GM12878 (cell line): ENCODE results near the gene CLIC5. TPM values are rescaled to one million over a fixed set of nuclear protein-coding genes. Genes with fewer than 3 reads are reported as not detected.

Experiments
- ATAC-seq: fragments of 200-7000 bp; cut with Tn5 transposase; 3 replicates; pipeline ENCODE4 v1.9.1; 2020; ENCODE audit warnings: mild to moderate bottlenecking, moderate library complexity
- BruUV-seq: library from RNA; stranded (reverse); fragments of 400-500 nt; replicated peaks from 2 replicates; lab custom pipeline; 2021; lab: Mats Ljungman, UMichigan
- CTCF ChIA-PET: fragments of 300-600 bp; sonication (Branson Sonifier 250); formaldehyde crosslinking; extraction: SDS; loops from one replicate; lab custom pipeline; 2021; ENCODE audit warnings: inconsistent platforms; lab: Yijun Ruan, JAX
- POLR2A ChIA-PET: fragments of 350-600 bp; formaldehyde crosslinking; extraction: SDS; loops from one replicate; lab custom pipeline; 2021; ENCODE audit warnings: inconsistent platforms; lab: Charles Lee
- RAD21 ChIA-PET: fragments of 300-600 bp; sonication (Branson Sonifier 250); formaldehyde crosslinking; loops from one replicate; lab custom pipeline; 2023; ENCODE audit warnings: antibody characterized with exemption; ENCODE audit not compliant: unreplicated experiment; lab: Charles Lee
- SMC1A ChIA-PET: fragments of 300-600 bp; sonication (Branson Sonifier 250); formaldehyde crosslinking; loops from one replicate; lab custom pipeline; 2023; ENCODE audit not compliant: unreplicated experiment, uncharacterized antibody; lab: Charles Lee
- DNase-seq: peaks from one replicate; pipeline ENCODE4 v3.0.0-alpha.2; 2011; ENCODE audit warnings: low read depth, low spot score
- FAIRE-seq: peaks from 3 replicates; lab custom pipeline; 2011; peaks lifted over from hg19 to GRCh38; lab: Jason Lieb, UNC
- H2AFZ ChIP-seq: 2 replicates; pipeline ENCODE4 v1.6.0; 2011; ENCODE audit warnings: low read depth, low read length, control low read depth; ENCODE audit not compliant: control insufficient read depth
- H3K27ac ChIP-seq: 2 replicates; pipeline ENCODE4 v1.5.1; 2011; ENCODE audit warnings: control low read depth; ENCODE audit not compliant: control insufficient read depth, insufficient read depth
- H3K27me3 ChIP-seq, 2 experiments: replicated peaks in 1 of 2; 2 replicates each; pipeline versions ENCODE4 v1.6.0 to v1.6.1; 2011; ENCODE audit warnings: low read length in 1 of 2; ENCODE audit not compliant: control insufficient read depth in 2 of 2, insufficient read depth in 2 of 2
- H3K36me3 ChIP-seq, 2 experiments: 2 replicates each; pipeline ENCODE4 v1.5.1; 2011; ENCODE audit warnings: low read length in 1 of 2; ENCODE audit not compliant: control insufficient read depth in 2 of 2, insufficient read depth in 2 of 2
- H3K4me1 ChIP-seq: 2 replicates; pipeline ENCODE4 v1.6.1; 2011; ENCODE audit warnings: mild to moderate bottlenecking, low read length, moderate library complexity, mixed read lengths; ENCODE audit not compliant: control insufficient read depth, insufficient read depth
- H3K4me2 ChIP-seq: 2 replicates; pipeline ENCODE4 v1.6.0; 2011; ENCODE audit warnings: control low read depth; ENCODE audit not compliant: control insufficient read depth, insufficient read depth
- H3K4me3 ChIP-seq: fragments of 200-600 bp; sonication (generic); 2 replicates; pipeline ENCODE4 v1.5.1; 2016
- H3K79me2 ChIP-seq: 2 replicates; pipeline ENCODE4 v1.6.0; 2011; ENCODE audit warnings: low read length; ENCODE audit not compliant: control insufficient read depth, insufficient read depth
- H3K9ac ChIP-seq: 2 replicates; pipeline ENCODE4 v1.8.0; 2011; ENCODE audit warnings: low read length, control low read depth, mixed read lengths; ENCODE audit not compliant: control insufficient read depth, insufficient read depth
- H3K9me3 ChIP-seq: replicated peaks from 3 replicates; pipeline ENCODE4 v1.5.1; 2011; ENCODE audit warnings: mild to moderate bottlenecking, low read length; ENCODE audit not compliant: control insufficient read depth, insufficient read depth
- H4K20me1 ChIP-seq: 2 replicates; pipeline ENCODE4 v1.6.0; 2011; ENCODE audit not compliant: control insufficient read depth, insufficient read depth
- MEF2A ChIP-seq: IDR thresholded peaks from 2 replicates; pipeline ENCODE4 v1.6.1; 2011; ENCODE audit warnings: low read depth, mild to moderate bottlenecking, low read length, moderate library complexity; ENCODE audit not compliant: insufficient read depth
- RAD21 ChIP-seq: IDR thresholded peaks from 2 replicates; pipeline ENCODE4 v1.6.1; 2011; ENCODE audit warnings: mild to moderate bottlenecking, low read depth, low read length, moderate library complexity; ENCODE audit not compliant: insufficient read depth
- SMC3 ChIP-seq: IDR thresholded peaks from 2 replicates; pipeline ENCODE4 v1.6.1; 2011; ENCODE audit warnings: low read length, improper control_type of control experiment, borderline replicate concordance
- WGBS: methylation state at CpG from one replicate; pipeline ENCODE4 v1.1.6; 2016; ENCODE audit warnings: low lambda C conversion rate; ENCODE audit not compliant: insufficient replicate concordance, insufficient coverage; ENCODE audit errors: missing lambda C conversion rate; 5-methylcytosine and 5-hydroxymethylcytosine counted together
- in situ Hi-C: fragments of 300-500 bp; cut with MboI; formaldehyde crosslinking; loops from 9 replicates; pipeline ENCODE4 v1.14.3; 2018; ENCODE audit warnings: mixed read lengths
- intact Hi-C: fragments of 100-400 bp; cut with micrococcal nuclease; formaldehyde crosslinking; loops from one replicate; pipeline ENCODE4 v1.14.2; 2022; ENCODE audit not compliant: unreplicated experiment
- polyA plus RNA-seq, 11 experiments: library from polyadenylated mRNA; depleted of rRNA in 4 of 11; unstranded in 6 of 11; stranded (reverse) in 5 of 11; fragments of >200 nt; fragmentation: Nextera tagmentation in 4 of 11; fragmentation: Illumina TruSeq in 1 of 11; extraction: Ambion mirVana in 4 of 11; extraction: Trizol in 1 of 11; gene quantifications; 1 replicate in 1 of 11; 2 replicates in 10 of 11; pipeline versions ENCODE4 v1.2.1 to v1.2.3, GENCODE V29; 2011 to 2016; ENCODE audit warnings: inconsistent platforms in 2 of 11, missing spikeins in 2 of 11, low read depth in 1 of 11
- total RNA-seq, 4 experiments: library from RNA; depleted of rRNA in 3 of 4; stranded (reverse); fragments of >200 nt in 3 of 4; fragmentation: Illumina TruSeq in 1 of 4; extraction: Trizol in 1 of 4; gene quantifications; 2 replicates each; pipeline versions ENCODE4 v1.2.1 to v1.2.3, GENCODE V29; 2013 to 2021
- TF ChIP-seq, protein P1 (sequence below): IDR thresholded peaks from 2 replicates; pipeline ENCODE4 v1.6.1; 2012; ENCODE audit warnings: improper control_type of control experiment, low read depth, low read length; ENCODE audit not compliant: insufficient replicate concordance
- TF ChIP-seq, protein P2 (sequence below): fragments of 450-650 bp; IDR thresholded peaks from 2 replicates; pipeline ENCODE4 v1.6.1; 2017; ENCODE audit warnings: low read depth, mild to moderate bottlenecking, moderate library complexity
- TF ChIP-seq, protein P3 (sequence below), 3 experiments: IDR thresholded peaks in 2 of 3; conservative IDR thresholded peaks in 1 of 3; 2 replicates each; pipeline ENCODE4 v1.5.1; 2011; ENCODE audit warnings: low read depth in 3 of 3, low read length in 3 of 3, mild to moderate bottlenecking in 3 of 3, control low read depth in 2 of 3, moderate library complexity in 2 of 3, inconsistent platforms in 1 of 3, mixed read lengths in 1 of 3; ENCODE audit not compliant: control insufficient read depth in 2 of 3, insufficient read depth in 1 of 3; ENCODE audit errors: extremely low read depth in 1 of 3
- TF ChIP-seq, protein P4 (sequence below): fragments of 450-650 bp; IDR thresholded peaks from 2 replicates; pipeline ENCODE4 v1.6.1; 2016; ENCODE audit warnings: mild to moderate bottlenecking

Gene CLIC5
- total and polyA plus RNA-seq, 10 of the 15 experiments (the other 5 are each of a cell fraction or from before 2014, with no cell fraction given): 0.01 to 0.08 (median 0.02) TPM; not detected in 7

DNA sequence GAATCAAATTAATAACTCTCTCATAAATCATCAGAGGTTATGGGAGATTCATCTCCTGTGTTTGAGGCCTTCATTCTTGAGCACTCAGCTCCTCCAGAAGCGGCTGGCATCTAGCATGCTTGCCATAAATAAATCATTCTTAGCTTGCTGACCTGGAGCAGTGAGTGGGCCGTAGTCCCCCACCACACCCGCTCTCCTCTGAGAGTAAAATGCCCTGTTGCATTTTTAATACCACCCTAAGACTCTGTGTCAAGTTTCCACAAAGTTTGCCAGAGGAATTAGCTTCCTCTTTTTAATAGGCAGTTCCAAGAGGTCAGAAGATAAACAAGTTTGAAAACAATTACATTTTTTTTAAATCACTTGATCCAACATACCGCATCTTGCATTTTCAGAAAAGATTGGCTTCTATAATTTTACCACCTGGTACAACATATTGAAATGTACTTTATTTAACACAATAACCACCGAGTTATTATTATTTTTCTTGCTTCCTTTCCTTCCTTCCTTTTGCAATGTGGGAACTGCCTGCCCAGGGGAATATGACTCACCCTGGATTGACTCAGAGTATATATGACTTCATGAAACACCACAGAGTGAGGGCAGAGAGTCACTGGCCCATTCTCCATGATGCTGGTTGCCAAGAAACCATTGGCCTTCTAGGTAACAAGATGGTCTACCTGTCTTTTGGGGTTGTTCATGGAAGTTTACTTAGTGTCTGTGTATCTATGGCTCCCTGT, 29.4 kb upstream of the CLIC5 start (continued):
- TF ChIP-seq, protein P1, sequence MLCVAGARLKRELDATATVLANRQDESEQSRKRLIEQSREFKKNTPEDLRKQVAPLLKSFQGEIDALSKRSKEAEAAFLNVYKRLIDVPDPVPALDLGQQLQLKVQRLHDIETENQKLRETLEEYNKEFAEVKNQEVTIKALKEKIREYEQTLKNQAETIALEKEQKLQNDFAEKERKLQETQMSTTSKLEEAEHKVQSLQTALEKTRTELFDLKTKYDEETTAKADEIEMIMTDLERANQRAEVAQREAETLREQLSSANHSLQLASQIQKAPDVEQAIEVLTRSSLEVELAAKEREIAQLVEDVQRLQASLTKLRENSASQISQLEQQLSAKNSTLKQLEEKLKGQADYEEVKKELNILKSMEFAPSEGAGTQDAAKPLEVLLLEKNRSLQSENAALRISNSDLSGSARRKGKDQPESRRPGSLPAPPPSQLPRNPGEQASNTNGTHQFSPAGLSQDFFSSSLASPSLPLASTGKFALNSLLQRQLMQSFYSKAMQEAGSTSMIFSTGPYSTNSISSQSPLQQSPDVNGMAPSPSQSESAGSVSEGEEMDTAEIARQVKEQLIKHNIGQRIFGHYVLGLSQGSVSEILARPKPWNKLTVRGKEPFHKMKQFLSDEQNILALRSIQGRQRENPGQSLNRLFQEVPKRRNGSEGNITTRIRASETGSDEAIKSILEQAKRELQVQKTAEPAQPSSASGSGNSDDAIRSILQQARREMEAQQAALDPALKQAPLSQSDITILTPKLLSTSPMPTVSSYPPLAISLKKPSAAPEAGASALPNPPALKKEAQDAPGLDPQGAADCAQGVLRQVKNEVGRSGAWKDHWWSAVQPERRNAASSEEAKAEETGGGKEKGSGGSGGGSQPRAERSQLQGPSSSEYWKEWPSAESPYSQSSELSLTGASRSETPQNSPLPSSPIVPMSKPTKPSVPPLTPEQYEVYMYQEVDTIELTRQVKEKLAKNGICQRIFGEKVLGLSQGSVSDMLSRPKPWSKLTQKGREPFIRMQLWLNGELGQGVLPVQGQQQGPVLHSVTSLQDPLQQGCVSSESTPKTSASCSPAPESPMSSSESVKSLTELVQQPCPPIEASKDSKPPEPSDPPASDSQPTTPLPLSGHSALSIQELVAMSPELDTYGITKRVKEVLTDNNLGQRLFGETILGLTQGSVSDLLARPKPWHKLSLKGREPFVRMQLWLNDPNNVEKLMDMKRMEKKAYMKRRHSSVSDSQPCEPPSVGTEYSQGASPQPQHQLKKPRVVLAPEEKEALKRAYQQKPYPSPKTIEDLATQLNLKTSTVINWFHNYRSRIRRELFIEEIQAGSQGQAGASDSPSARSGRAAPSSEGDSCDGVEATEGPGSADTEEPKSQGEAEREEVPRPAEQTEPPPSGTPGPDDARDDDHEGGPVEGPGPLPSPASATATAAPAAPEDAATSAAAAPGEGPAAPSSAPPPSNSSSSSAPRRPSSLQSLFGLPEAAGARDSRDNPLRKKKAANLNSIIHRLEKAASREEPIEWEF: no peak
- TF ChIP-seq SMC3 (no peak), MEF2A (no peak)

DNA sequence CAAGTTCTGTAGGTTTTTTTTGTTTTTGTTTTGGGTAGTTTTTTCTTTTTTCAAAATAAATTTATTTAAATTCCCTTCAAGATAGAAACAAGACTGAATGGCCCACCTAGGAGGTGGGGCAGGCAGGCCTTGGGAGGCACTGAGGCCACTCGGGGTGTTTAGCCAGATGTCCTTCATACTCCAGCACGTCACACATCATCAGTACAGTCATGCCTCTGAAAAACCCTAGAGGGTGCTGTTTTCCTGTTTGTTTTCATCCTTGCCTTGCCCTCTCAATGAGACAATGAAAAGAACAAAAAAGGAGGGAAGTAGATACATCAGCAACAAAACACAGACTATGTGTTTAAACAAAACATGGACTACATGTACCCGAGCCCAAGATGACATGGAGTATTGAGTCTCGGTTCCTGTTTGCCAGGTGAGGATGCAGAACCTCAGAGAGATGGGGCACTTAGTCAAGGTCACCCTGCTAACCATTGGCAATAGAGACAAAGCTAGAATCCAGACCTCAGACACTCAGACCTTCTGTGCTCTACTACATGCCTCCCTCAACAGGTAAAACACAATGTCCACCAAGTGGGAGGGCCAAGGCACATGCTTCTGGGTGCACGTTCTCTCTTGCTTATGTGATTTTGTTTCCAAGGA, 26.8 kb upstream of the CLIC5 start:
- H3K36me3 ChIP-seq: no peaks in the 10 kb centered on the region
- TF ChIP-seq, protein P2, sequence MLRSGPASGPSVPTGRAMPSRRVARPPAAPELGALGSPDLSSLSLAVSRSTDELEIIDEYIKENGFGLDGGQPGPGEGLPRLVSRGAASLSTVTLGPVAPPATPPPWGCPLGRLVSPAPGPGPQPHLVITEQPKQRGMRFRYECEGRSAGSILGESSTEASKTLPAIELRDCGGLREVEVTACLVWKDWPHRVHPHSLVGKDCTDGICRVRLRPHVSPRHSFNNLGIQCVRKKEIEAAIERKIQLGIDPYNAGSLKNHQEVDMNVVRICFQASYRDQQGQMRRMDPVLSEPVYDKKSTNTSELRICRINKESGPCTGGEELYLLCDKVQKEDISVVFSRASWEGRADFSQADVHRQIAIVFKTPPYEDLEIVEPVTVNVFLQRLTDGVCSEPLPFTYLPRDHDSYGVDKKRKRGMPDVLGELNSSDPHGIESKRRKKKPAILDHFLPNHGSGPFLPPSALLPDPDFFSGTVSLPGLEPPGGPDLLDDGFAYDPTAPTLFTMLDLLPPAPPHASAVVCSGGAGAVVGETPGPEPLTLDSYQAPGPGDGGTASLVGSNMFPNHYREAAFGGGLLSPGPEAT: no peak
- TF ChIP-seq RAD21 (peak; percentile 46; the same call in 1 of the 2 replicates), SMC3 (peak; percentile 7; the same call in 1 of the 2 replicates)
- TF ChIP-seq, protein P3, sequence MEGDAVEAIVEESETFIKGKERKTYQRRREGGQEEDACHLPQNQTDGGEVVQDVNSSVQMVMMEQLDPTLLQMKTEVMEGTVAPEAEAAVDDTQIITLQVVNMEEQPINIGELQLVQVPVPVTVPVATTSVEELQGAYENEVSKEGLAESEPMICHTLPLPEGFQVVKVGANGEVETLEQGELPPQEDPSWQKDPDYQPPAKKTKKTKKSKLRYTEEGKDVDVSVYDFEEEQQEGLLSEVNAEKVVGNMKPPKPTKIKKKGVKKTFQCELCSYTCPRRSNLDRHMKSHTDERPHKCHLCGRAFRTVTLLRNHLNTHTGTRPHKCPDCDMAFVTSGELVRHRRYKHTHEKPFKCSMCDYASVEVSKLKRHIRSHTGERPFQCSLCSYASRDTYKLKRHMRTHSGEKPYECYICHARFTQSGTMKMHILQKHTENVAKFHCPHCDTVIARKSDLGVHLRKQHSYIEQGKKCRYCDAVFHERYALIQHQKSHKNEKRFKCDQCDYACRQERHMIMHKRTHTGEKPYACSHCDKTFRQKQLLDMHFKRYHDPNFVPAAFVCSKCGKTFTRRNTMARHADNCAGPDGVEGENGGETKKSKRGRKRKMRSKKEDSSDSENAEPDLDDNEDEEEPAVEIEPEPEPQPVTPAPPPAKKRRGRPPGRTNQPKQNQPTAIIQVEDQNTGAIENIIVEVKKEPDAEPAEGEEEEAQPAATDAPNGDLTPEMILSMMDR (IDR thresholded peaks at IDR 0.05 in 2 of 3, conservative IDR thresholded peaks at IDR 0.05 in 1 of 3; ENCODE audit: control insufficient read depth in 2 of 3, extremely low read depth in 1 of 3, insufficient read depth in 1 of 3, low read depth in 3 of 3, low read length in 3 of 3): peak; percentile 43 to 53 (median 49); a peak in 5 of 6 replicates
- TF ChIP-seq, protein P4, sequence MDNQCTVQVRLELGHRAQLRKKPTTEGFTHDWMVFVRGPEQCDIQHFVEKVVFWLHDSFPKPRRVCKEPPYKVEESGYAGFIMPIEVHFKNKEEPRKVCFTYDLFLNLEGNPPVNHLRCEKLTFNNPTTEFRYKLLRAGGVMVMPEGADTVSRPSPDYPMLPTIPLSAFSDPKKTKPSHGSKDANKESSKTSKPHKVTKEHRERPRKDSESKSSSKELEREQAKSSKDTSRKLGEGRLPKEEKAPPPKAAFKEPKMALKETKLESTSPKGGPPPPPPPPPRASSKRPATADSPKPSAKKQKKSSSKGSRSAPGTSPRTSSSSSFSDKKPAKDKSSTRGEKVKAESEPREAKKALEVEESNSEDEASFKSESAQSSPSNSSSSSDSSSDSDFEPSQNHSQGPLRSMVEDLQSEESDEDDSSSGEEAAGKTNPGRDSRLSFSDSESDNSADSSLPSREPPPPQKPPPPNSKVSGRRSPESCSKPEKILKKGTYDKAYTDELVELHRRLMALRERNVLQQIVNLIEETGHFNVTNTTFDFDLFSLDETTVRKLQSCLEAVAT: no peak
- CTCF ChIA-PET: interaction anchor here (1.3 kb wide), 1 partner anchor 48 kb away, joined by 3 read pairs; no protein-coding TSS in a partner anchor
- RAD21 ChIA-PET: no interaction called here
- in situ Hi-C loops: no loop called here
- no peak overlapping the region for H3K9ac ChIP-seq
- intact Hi-C loops: no loop called here
- H3K4me1 ChIP-seq: no peaks in the 10 kb centered on the region
- WGBS: 31% methylated on average over 5 of the region's 5 CpGs
- H3K4me2 ChIP-seq: no peak overlapping the region
- no peak for DNase-seq
- no peaks in the 10 kb centered on the region for H3K79me2 ChIP-seq
- peak; percentile 18 for FAIRE-seq
- ATAC-seq: peak; percentile 87
- no peak overlapping the region for H3K27ac ChIP-seq
- H3K27me3 ChIP-seq: no peaks in the 10 kb centered on the region; a peak in 1 of 4 replicates
- no peaks in the 10 kb centered on the region for H4K20me1 ChIP-seq
- no peaks in the 10 kb centered on the region for H3K9me3 ChIP-seq
- H3K4me3 ChIP-seq: no peak overlapping the region
- POLR2A ChIA-PET: no interaction called here
- BruUV-seq: no TSS peak
- H2AFZ ChIP-seq: no peak overlapping the region
- SMC1A ChIA-PET: no interaction called here
